CD4-positive, alpha-beta T cell (primary cell): Measurements from ENCODE around the gene ABL1. TPM values are rescaled to one million over a fixed set of nuclear protein-coding genes. Genes with fewer than 3 reads are reported as not detected.

Experiments used
- ATAC-seq: fragments of 200-7000 bp; cut with Tn5 transposase; one replicate; pipeline ENCODE4 v1.10.0; 2022; ENCODE audit warnings: mild to moderate bottlenecking; ENCODE audit not compliant: poor library complexity
- CTCF ChIA-PET: fragments of 350-600 bp; sonication (Branson Sonifier 250); formaldehyde crosslinking; loops from one replicate; lab custom pipeline; 2021; ENCODE audit warnings: antibody characterized with exemption, inconsistent platforms; lab: Charles Lee
- POLR2A ChIA-PET: fragments of 350-600 bp; sonication (Branson Sonifier 250); formaldehyde crosslinking; loops from one replicate; lab custom pipeline; 2021; ENCODE audit warnings: antibody characterized with exemption, inconsistent platforms; lab: Charles Lee
- DNase-seq, 14 experiments: peaks; one replicate each; pipeline ENCODE4 v3.0.0-alpha.2; 2013 to 2020; ENCODE audit warnings: mixed read lengths in 2 of 14
- H3K27ac ChIP-seq, 2 donors: one replicate each; pipeline versions ENCODE4 v1.5.1 to v1.7.0; 2013; ENCODE audit warnings: low read length in 2 of 2, low read depth in 1 of 2, mild to moderate bottlenecking in 1 of 2
- H3K27me3 ChIP-seq, 2 experiments: 1 replicate in 1 of 2; 2 replicates in 1 of 2; pipeline versions ENCODE4 v1.6.1 to v1.7.0; 2013; ENCODE audit warnings: low read length in 2 of 2, control low read depth in 1 of 2, mild to moderate bottlenecking in 1 of 2, moderate library complexity in 1 of 2; ENCODE audit not compliant: insufficient read depth in 2 of 2, control insufficient read depth in 1 of 2
- H3K36me3 ChIP-seq: one replicate; pipeline ENCODE4 v1.6.1; 2013; ENCODE audit warnings: low read length, control low read depth; ENCODE audit not compliant: insufficient read depth
- H3K4me1 ChIP-seq: one replicate; pipeline ENCODE4 v1.6.1; 2013; ENCODE audit warnings: low read length, control low read depth; ENCODE audit not compliant: insufficient read depth
- H3K4me3 ChIP-seq: one replicate; pipeline ENCODE4 v1.5.1; 2013; ENCODE audit warnings: mild to moderate bottlenecking, low read length, moderate library complexity
- H3K9me3 ChIP-seq, 2 experiments: 1 replicate in 1 of 2; 2 replicates in 1 of 2; pipeline versions ENCODE4 v1.6.1 to v1.7.0; 2013; ENCODE audit warnings: low read length in 2 of 2, mild to moderate bottlenecking in 2 of 2, control low read depth in 1 of 2, moderate library complexity in 1 of 2; ENCODE audit not compliant: control insufficient read depth in 1 of 2, insufficient read depth in 1 of 2
- H3K27ac Mint-ChIP-seq: one replicate; pipeline ENCODE4 v1.8.0; 2020; ENCODE audit warnings: mixed read lengths
- H3K27me3 Mint-ChIP-seq: one replicate; pipeline ENCODE4 v1.8.0; 2021; ENCODE audit warnings: mixed read lengths
- H3K36me3 Mint-ChIP-seq: one replicate; pipeline ENCODE4 v1.8.0; 2021; ENCODE audit warnings: low read depth, mixed read lengths
- H3K4me1 Mint-ChIP-seq: one replicate; pipeline ENCODE4 v1.8.0; 2021; ENCODE audit warnings: low read depth, mixed read lengths
- H3K4me3 Mint-ChIP-seq: one replicate; pipeline ENCODE4 v1.8.0; 2020; ENCODE audit warnings: mild to moderate bottlenecking, mixed read lengths
- H3K9me3 Mint-ChIP-seq: one replicate; pipeline ENCODE4 v1.8.0; 2020; ENCODE audit warnings: mixed read lengths
- intact Hi-C, 2 experiments: fragments of 100-400 bp; cut with DNase I in 1 of 2; cut with micrococcal nuclease in 1 of 2; formaldehyde crosslinking; loops; one replicate each; pipeline versions ENCODE4 v1.15.1 to v1.9.0; 2023 to 2025; cut with DNase I, micrococcal nuclease
- total RNA-seq, 174 experiments: library from RNA in 2 of 174; stranded (reverse) in 2 of 174; gene quantifications; one replicate each; pipeline ENCODE4 v1.2.3 and lab custom pipeline; 2021 to 2026
- TF ChIP-seq, protein P1 (sequence below): fragments of 200-600 bp; IDR thresholded peaks from one replicate; pipeline ENCODE4 v1.8.0; 2022; ENCODE audit warnings: antibody characterized with exemption, mild to moderate bottlenecking

ABL1 gene
- total RNA-seq, 2 experiments from 2014 or later: 29.8 to 33.7 TPM

DNA sequence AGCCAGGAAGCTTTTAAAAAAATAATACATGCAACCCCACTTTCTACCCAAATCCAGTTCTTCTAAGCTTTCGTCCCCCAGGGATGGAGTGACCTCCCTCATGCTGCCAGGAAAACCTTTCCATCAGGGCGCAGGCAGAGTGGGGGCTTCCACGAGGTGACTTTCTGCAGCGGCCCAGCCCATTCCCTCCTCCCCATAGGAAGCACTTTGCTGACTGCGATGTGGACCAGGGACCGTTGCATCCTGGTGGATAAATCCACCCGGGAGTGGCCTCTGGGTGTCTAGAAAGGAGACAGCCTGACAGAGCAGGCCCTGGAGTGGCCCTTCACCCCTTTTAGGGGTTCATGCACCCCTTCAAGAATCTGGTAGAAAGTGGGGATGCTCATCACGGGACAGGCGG lies 60.0 kb downstream of the ABL1 start:
- no peaks in the 10 kb centered on the region for H3K27me3 ChIP-seq
- peaks cover 4% of the 10 kb centered on the region for H3K36me3 Mint-ChIP-seq
- CTCF ChIA-PET: no interaction called here

DNA sequence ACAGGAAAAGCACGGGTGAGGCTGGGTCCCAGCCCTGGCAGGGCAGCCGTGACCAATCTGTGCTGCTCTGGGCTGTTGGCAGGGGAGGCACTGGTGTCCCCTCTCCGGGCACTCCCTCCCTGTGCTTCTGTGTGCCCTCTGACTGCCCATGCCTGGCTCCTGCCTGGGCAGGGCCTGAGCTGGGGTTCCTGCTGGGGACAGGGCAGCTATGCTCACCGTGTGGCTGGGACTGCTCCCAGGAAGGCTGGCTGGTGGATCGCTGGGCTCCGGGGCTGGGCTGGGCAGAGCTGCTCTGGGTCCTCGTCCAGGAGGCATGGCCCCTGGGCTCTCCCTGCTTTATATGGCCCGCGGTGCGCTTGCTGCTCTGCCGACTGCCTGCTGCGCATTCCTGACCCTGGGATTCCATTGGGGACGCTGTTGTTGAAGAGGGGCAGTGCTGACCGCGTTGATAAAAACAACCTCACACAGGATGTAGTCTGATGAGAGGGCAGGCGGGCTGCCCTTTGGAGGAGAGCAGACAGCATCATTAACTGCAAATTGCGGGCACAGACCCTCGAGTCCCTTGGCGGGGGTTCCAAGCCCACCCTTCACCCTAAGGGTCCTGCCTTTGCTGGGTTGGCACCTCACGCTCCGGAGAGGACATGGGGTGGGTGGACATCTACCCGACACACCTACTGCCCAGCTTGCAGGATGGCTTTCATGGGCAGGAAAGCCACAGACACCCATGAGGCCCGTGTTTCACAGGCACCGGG lies 60.6 kb downstream of the ABL1 start:
- H3K9me3 ChIP-seq: no peaks in the 10 kb centered on the region
- no peak overlapping the region for H3K27ac ChIP-seq
- ChIA-PET POLR2A (interaction anchor here (0.7 kb wide), 1 partner anchor 91 kb away, joined by 3 read pairs; no protein-coding TSS in a partner anchor), CTCF (no interaction called here)
- Mint-ChIP-seq H3K4me3 (no peak overlapping the region), H3K27ac (no peak overlapping the region), H3K36me3 (peaks cover 4% of the 10 kb centered on the region), H3K9me3 (no peaks in the 10 kb centered on the region), H3K4me1 (no peaks in the 10 kb centered on the region), H3K27me3 (no peaks in the 10 kb centered on the region)
- intact Hi-C loops: no loop called here
- H3K4me1 ChIP-seq: no peaks in the 10 kb centered on the region
- no peak for DNase-seq
- no peaks in the 10 kb centered on the region for H3K27me3 ChIP-seq
- H3K4me3 ChIP-seq: no peak overlapping the region
- peaks cover 2% of the 10 kb centered on the region for H3K36me3 ChIP-seq
- ATAC-seq: no peak
- TF ChIP-seq, protein P1, sequence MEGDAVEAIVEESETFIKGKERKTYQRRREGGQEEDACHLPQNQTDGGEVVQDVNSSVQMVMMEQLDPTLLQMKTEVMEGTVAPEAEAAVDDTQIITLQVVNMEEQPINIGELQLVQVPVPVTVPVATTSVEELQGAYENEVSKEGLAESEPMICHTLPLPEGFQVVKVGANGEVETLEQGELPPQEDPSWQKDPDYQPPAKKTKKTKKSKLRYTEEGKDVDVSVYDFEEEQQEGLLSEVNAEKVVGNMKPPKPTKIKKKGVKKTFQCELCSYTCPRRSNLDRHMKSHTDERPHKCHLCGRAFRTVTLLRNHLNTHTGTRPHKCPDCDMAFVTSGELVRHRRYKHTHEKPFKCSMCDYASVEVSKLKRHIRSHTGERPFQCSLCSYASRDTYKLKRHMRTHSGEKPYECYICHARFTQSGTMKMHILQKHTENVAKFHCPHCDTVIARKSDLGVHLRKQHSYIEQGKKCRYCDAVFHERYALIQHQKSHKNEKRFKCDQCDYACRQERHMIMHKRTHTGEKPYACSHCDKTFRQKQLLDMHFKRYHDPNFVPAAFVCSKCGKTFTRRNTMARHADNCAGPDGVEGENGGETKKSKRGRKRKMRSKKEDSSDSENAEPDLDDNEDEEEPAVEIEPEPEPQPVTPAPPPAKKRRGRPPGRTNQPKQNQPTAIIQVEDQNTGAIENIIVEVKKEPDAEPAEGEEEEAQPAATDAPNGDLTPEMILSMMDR: no peak

More for the DNA sequence above, 60.0 kb downstream of the ABL1 start:
- Mint-ChIP-seq H3K9me3 (no peaks in the 10 kb centered on the region), H3K4me1 (no peaks in the 10 kb centered on the region), H3K4me3 (no peak overlapping the region), H3K27me3 (no peaks in the 10 kb centered on the region), H3K27ac (no peak overlapping the region)
- no peak overlapping the region for H3K27ac ChIP-seq
- H3K9me3 ChIP-seq: no peaks in the 10 kb centered on the region
- no peak overlapping the region for H3K4me3 ChIP-seq
- peaks cover 3% of the 10 kb centered on the region for H3K36me3 ChIP-seq
- H3K4me1 ChIP-seq: no peaks in the 10 kb centered on the region
- DNase-seq: no peak
- TF ChIP-seq, protein P1: no peak
- POLR2A ChIA-PET: no interaction called here
- intact Hi-C loops: no loop called here
- no peak for ATAC-seq

DNA sequence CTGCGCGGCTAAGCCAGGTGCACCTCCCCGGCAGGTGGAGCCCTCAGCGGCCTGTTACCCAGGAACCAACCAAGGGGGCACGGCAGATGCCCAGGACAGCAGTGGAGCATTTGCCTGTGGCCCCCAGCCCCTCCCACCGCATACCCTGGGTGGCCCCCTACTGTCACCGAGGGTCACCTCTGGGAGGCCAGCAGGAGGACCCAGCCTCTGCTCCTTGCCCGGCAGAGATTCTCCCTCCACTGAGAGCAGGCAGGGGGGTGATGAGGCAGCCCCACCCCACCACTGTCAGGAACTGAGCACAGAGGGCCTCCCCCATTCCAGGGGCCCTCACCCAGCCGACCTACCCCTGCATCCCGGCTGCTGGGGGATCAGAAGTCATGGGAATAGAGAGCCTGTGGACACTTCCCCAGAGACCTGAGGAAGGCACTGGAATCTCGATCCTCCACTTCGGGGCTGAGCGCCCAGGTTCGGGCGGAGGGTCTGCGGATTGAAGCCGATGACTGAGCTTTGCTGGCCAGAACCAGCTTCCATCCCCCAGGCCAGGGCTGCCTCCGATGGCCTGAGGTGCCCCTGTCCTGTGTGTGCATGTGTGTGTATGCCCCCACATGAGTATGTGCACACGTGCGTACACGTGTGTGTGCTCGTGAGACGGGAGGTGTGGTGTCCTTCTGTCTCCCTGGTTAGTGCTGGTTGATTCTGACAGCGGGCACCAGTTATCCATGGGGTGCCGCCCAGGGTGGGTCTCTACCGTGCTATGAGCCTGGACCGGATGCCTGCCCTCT lies 61.4 kb downstream of the ABL1 start, which contains the start of gene QRFP:
QRFP (minus strand) TSS at position 580 of the 782 bp plus-strand sequence. CDS start 2,974 bp downstream, outside the sequence.
- Histone ChIP-seq H3K4me3 (no peak within 1 kb of the TSS), H3K27me3 (peaks cover 0 to 3% of the 10 kb centered on the region in 2 experiments), H3K9me3 (no peaks in the 10 kb centered on the region), H3K36me3 (peaks cover 2% of the 10 kb centered on the region), H3K27ac (no peak within 1 kb of the TSS), H3K4me1 (no peaks in the 10 kb centered on the region)
- DNase-seq (no peak), ATAC-seq (no peak)
- Mint-ChIP-seq H3K4me3 (no peak within 1 kb of the TSS), H3K4me1 (no peaks in the 10 kb centered on the region), H3K36me3 (peaks cover 4% of the 10 kb centered on the region), H3K27me3 (no peaks in the 10 kb centered on the region), H3K27ac (no peak within 1 kb of the TSS), H3K9me3 (no peaks in the 10 kb centered on the region)
- TF ChIP-seq, protein P1: no peak
- intact Hi-C loops: no loop called here
- ChIA-PET POLR2A (no interaction called here), CTCF (no interaction called here)
